ENCODE results near the gene USP4.

DNA sequence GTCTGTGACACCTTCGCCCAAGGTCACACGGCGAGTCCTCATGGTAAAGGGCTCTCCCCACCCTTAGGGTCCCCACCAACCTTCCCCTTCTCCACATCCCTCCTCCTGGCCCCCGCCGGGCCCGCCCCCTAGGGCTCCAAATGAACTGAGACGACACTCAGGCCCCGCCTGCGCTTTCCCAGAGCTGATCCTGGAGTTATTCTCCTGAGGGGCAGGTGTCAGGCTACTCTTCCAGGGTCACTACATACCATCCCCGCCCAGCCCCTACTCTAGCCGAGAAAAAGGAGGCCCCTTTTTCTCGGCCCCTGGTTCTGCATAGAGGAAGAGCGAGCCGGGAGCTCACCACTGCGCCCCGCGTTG lies 292 bp downstream of the USP4 start:
- TF ChIP-seq CTCF (IDR thresholded peaks at IDR 0.05; ENCODE audit: poor library complexity) (no peak), EZH2 (IDR thresholded peaks at IDR 0.05; ENCODE audit: borderline replicate concordance) (no peak), EZH2phosphoT487 (IDR thresholded peaks at IDR 0.05; ENCODE audit: low read depth, severe bottlenecking, unreplicated experiment) (no peak)
